ENCODE data around the gene OCSTAMP. TPM values are rescaled to one million over a fixed set of nuclear protein-coding genes. Genes with fewer than 3 reads are reported as not detected.

OCSTAMP gene
- total and polyA plus RNA-seq, 2 donors (not counting 3 experiments of a cell fraction or from before 2014, with no cell fraction given): not detected

GRCh38 chr20:46545077-46545826, 5.2 kb downstream of the OCSTAMP start:
- Histone ChIP-seq H4K20me1 (replicated peaks; ENCODE audit: control insufficient read depth, extremely low read depth, insufficient read depth, low read length) (no peaks in the 10 kb centered on the region), H3K36me3 (ENCODE audit: control insufficient read depth in 2 of 2, extremely low read depth in 1 of 2, insufficient read depth in 2 of 2, low read length in 2 of 2) (no peaks in the 10 kb centered on the region), H3K9me1 (replicated peaks; ENCODE audit: control insufficient read depth, extremely low read depth, insufficient read depth, low read length) (no peaks in the 10 kb centered on the region), H3K4me3 (replicated peaks in 1 of 3; ENCODE audit: insufficient read depth in 1 of 3, low read depth in 1 of 3, low read length in 3 of 3) (no peak overlapping the region), H3K79me2 (ENCODE audit: control insufficient read depth, insufficient read depth, low read length) (no peaks in the 10 kb centered on the region), H2AFZ (ENCODE audit: low read depth, low read length) (no peak overlapping the region), H3K4me2 (ENCODE audit: insufficient read depth, low read length) (no peak overlapping the region), H3K9me3 (replicated peaks; ENCODE audit: control insufficient read depth, insufficient read depth, low read length) (no peaks in the 10 kb centered on the region), H3K27ac (ENCODE audit: insufficient read depth, low read depth, low read length) (no peak overlapping the region), H3K9ac (replicated peaks; ENCODE audit: extremely low read depth, insufficient read depth, low read length) (no peak overlapping the region), H3K27me3 (ENCODE audit: control insufficient read depth in 2 of 2, insufficient read depth in 2 of 2, low read length in 2 of 2) (no peaks in the 10 kb centered on the region), H3K4me1 (ENCODE audit: control insufficient read depth, extremely low read depth, insufficient read depth, low read length) (no peaks in the 10 kb centered on the region)
- intact Hi-C loops (cut with micrococcal nuclease) (no loop called here), dilution Hi-C loops (cut with MboI; ENCODE audit: extremely low pct_ligation_motif_present, low sequenced_read_pairs) (no loop called here)
- BruUV-seq (replicated peaks): no TSS peak
- no peak for TF ChIP-seq MYC (IDR thresholded peaks at IDR 0.05; ENCODE audit: low read depth, low read length)
- TF ChIP-seq CTCF (IDR thresholded peaks at IDR 0.05; ENCODE audit: extremely low read depth in 1 of 2, insufficient read depth in 1 of 2, low read depth in 1 of 2, low read length in 2 of 2): no peak
- no peak for TF ChIP-seq EZH2 (IDR thresholded peaks at IDR 0.05; ENCODE audit: borderline replicate concordance, low read depth, low read length, severe bottlenecking)
- TF ChIP-seq JUN (IDR thresholded peaks at IDR 0.05; ENCODE audit: borderline replicate concordance, insufficient read depth, insufficient read length, low read depth): no peak
- no peak for TF ChIP-seq MAX (IDR thresholded peaks at IDR 0.05; ENCODE audit: insufficient read depth, insufficient read length)
- no peak for TF ChIP-seq POLR2A (IDR thresholded peaks at IDR 0.05; ENCODE audit: low read depth, low read length)
- TF ChIP-seq POLR2AphosphoS5 (IDR thresholded peaks at IDR 0.05; ENCODE audit: insufficient read depth, low read depth, low read length): no peak
- no peak for TF ChIP-seq FOS (IDR thresholded peaks at IDR 0.05; ENCODE audit: borderline replicate concordance, insufficient read depth, low read length)
- no peak for TF ChIP-seq GATA2 (IDR thresholded peaks at IDR 0.05; ENCODE audit: insufficient read depth, insufficient read length, low read depth, low read length)
- CTCF ChIA-PET: interaction anchor here (0.8 to 1.8 kb wide), 12 partner anchors 12 to 211 kb away, joined by 3 to 29 read pairs (median 5); partner anchors contain the start of gene TP53RK
- no peak for FAIRE-seq
- no peak for DNase-seq (ENCODE audit: low read depth, low spot score)
- POLR2A ChIA-PET: no interaction called here

Data from endothelial cell of umbilical vein (primary cell).